Measurements from ENCODE around the gene TRIM69.
A peak's percentile ranks its signal among the peaks of the same experiment; 100 is the strongest.
"Not testable (repeated sequence)": the region's sequence is repeated elsewhere in the genome, so short reads cannot be mapped to it uniquely, and the experiment has no call there.

TRIM69 gene

GRCh38 chr15:44780608-44781007, 44.3 kb downstream of the TRIM69 start:
- Histone ChIP-seq H3K4me1 (ENCODE audit: control insufficient read depth, insufficient read depth, low read length, poor library complexity, severe bottlenecking) (no peaks in the 10 kb centered on the region), H3K9me3 (ENCODE audit: control insufficient read depth, low read length) (no peaks in the 10 kb centered on the region), H3K27me3 (replicated peaks; ENCODE audit: control insufficient read depth, insufficient read depth, low read length, poor library complexity, severe bottlenecking) (no peaks in the 10 kb centered on the region), H3K36me3 (ENCODE audit: control insufficient read depth, insufficient read depth, low read length) (no peaks in the 10 kb centered on the region), H3K27ac (ENCODE audit: insufficient read depth, low read length, poor library complexity, severe bottlenecking) (no peak overlapping the region), H3K4me3 (ENCODE audit: insufficient read depth, low read depth, low read length, poor library complexity, severe bottlenecking) (no peak overlapping the region)
- DNase-seq: no peak

- no peak for DNase-seq
Measured at GRCh38 chr15:44781128-44781810, 44.9 kb downstream of the TRIM69 start.

GRCh38 chr15:44782516-44782915, 46.2 kb downstream of the TRIM69 start:
- no peak for DNase-seq
- no peaks in the 10 kb centered on the region for H3K36me3 ChIP-seq (ENCODE audit: control insufficient read depth, insufficient read depth, low read length)
- H3K27me3 ChIP-seq (replicated peaks; ENCODE audit: control insufficient read depth, insufficient read depth, low read length, poor library complexity, severe bottlenecking): no peaks in the 10 kb centered on the region
- H3K9me3 ChIP-seq (ENCODE audit: control insufficient read depth, low read length): no peaks in the 10 kb centered on the region
- no peak overlapping the region for H3K4me3 ChIP-seq (ENCODE audit: insufficient read depth, low read depth, low read length, poor library complexity, severe bottlenecking)
- no peak overlapping the region for H3K27ac ChIP-seq (ENCODE audit: insufficient read depth, low read length, poor library complexity, severe bottlenecking)
- H3K4me1 ChIP-seq (ENCODE audit: control insufficient read depth, insufficient read depth, low read length, poor library complexity, severe bottlenecking): no peaks in the 10 kb centered on the region

More at GRCh38 chr15:44781128-44781810, 44.9 kb downstream of the TRIM69 start:
- Histone ChIP-seq H3K36me3 (ENCODE audit: control insufficient read depth, insufficient read depth, low read length) (no peaks in the 10 kb centered on the region), H3K27me3 (replicated peaks; ENCODE audit: control insufficient read depth, insufficient read depth, low read length, poor library complexity, severe bottlenecking) (no peaks in the 10 kb centered on the region), H3K4me3 (ENCODE audit: insufficient read depth, low read depth, low read length, poor library complexity, severe bottlenecking) (no peak overlapping the region), H3K4me1 (ENCODE audit: control insufficient read depth, insufficient read depth, low read length, poor library complexity, severe bottlenecking) (no peaks in the 10 kb centered on the region), H3K9me3 (ENCODE audit: control insufficient read depth, low read length) (no peaks in the 10 kb centered on the region), H3K27ac (ENCODE audit: insufficient read depth, low read length, poor library complexity, severe bottlenecking) (no peak overlapping the region)

GRCh38 chr15:44784918-44785274, 48.6 kb downstream of the TRIM69 start:
- not testable (repeated sequence) for H3K27me3 ChIP-seq (replicated peaks; ENCODE audit: control insufficient read depth, insufficient read depth, low read length, poor library complexity, severe bottlenecking); H3K9me3 ChIP-seq (ENCODE audit: control insufficient read depth, low read length); H3K4me1 ChIP-seq (ENCODE audit: control insufficient read depth, insufficient read depth, low read length, poor library complexity, severe bottlenecking); DNase-seq; H3K36me3 ChIP-seq (ENCODE audit: control insufficient read depth, insufficient read depth, low read length)
- Histone ChIP-seq H3K27ac (ENCODE audit: insufficient read depth, low read length, poor library complexity, severe bottlenecking) (peak overlapping the region; percentile 84), H3K4me3 (ENCODE audit: insufficient read depth, low read depth, low read length, poor library complexity, severe bottlenecking) (peak overlapping the region; percentile 71)

- Histone ChIP-seq H3K4me1 (ENCODE audit: control insufficient read depth, insufficient read depth, low read length, poor library complexity, severe bottlenecking) (no peaks in the 10 kb centered on the region), H3K27me3 (replicated peaks; ENCODE audit: control insufficient read depth, insufficient read depth, low read length, poor library complexity, severe bottlenecking) (no peaks in the 10 kb centered on the region), H3K36me3 (ENCODE audit: control insufficient read depth, insufficient read depth, low read length) (no peaks in the 10 kb centered on the region), H3K4me3 (ENCODE audit: insufficient read depth, low read depth, low read length, poor library complexity, severe bottlenecking) (no peak overlapping the region), H3K9me3 (ENCODE audit: control insufficient read depth, low read length) (no peaks in the 10 kb centered on the region), H3K27ac (ENCODE audit: insufficient read depth, low read length, poor library complexity, severe bottlenecking) (no peak overlapping the region)
- DNase-seq: no peak
Measured at GRCh38 chr15:44788748-44789147, 52.4 kb downstream of the TRIM69 start.

GRCh38 chr15:44790215-44790614, 53.9 kb downstream of the TRIM69 start:
- no peak for DNase-seq
- Histone ChIP-seq H3K4me3 (ENCODE audit: insufficient read depth, low read depth, low read length, poor library complexity, severe bottlenecking) (no peak overlapping the region), H3K9me3 (ENCODE audit: control insufficient read depth, low read length) (no peaks in the 10 kb centered on the region), H3K36me3 (ENCODE audit: control insufficient read depth, insufficient read depth, low read length) (no peaks in the 10 kb centered on the region), H3K27ac (ENCODE audit: insufficient read depth, low read length, poor library complexity, severe bottlenecking) (no peak overlapping the region), H3K4me1 (ENCODE audit: control insufficient read depth, insufficient read depth, low read length, poor library complexity, severe bottlenecking) (no peaks in the 10 kb centered on the region), H3K27me3 (replicated peaks; ENCODE audit: control insufficient read depth, insufficient read depth, low read length, poor library complexity, severe bottlenecking) (no peaks in the 10 kb centered on the region)

- H3K27me3 ChIP-seq (replicated peaks; ENCODE audit: control insufficient read depth, insufficient read depth, low read length, poor library complexity, severe bottlenecking): no peaks in the 10 kb centered on the region
- H3K4me1 ChIP-seq (ENCODE audit: control insufficient read depth, insufficient read depth, low read length, poor library complexity, severe bottlenecking): no peaks in the 10 kb centered on the region
- DNase-seq: no peak
- no peaks in the 10 kb centered on the region for H3K36me3 ChIP-seq (ENCODE audit: control insufficient read depth, insufficient read depth, low read length)
- H3K9me3 ChIP-seq (ENCODE audit: control insufficient read depth, low read length): no peaks in the 10 kb centered on the region
- H3K27ac ChIP-seq (ENCODE audit: insufficient read depth, low read length, poor library complexity, severe bottlenecking): no peak overlapping the region
- no peak overlapping the region for H3K4me3 ChIP-seq (ENCODE audit: insufficient read depth, low read depth, low read length, poor library complexity, severe bottlenecking)
Measured at GRCh38 chr15:44790656-44791055, 54.3 kb downstream of the TRIM69 start.

GRCh38 chr15:44792715-44793114, 56.4 kb downstream of the TRIM69 start:
- Histone ChIP-seq H3K27me3 (replicated peaks; ENCODE audit: control insufficient read depth, insufficient read depth, low read length, poor library complexity, severe bottlenecking) (no peaks in the 10 kb centered on the region), H3K27ac (ENCODE audit: insufficient read depth, low read length, poor library complexity, severe bottlenecking) (no peak overlapping the region), H3K4me3 (ENCODE audit: insufficient read depth, low read depth, low read length, poor library complexity, severe bottlenecking) (no peak overlapping the region), H3K36me3 (ENCODE audit: control insufficient read depth, insufficient read depth, low read length) (no peaks in the 10 kb centered on the region), H3K9me3 (ENCODE audit: control insufficient read depth, low read length) (no peaks in the 10 kb centered on the region), H3K4me1 (ENCODE audit: control insufficient read depth, insufficient read depth, low read length, poor library complexity, severe bottlenecking) (no peaks in the 10 kb centered on the region)
- no peak for DNase-seq

GRCh38 chr15:44794072-44794471, 57.7 kb downstream of the TRIM69 start:
- Histone ChIP-seq H3K27ac (ENCODE audit: insufficient read depth, low read length, poor library complexity, severe bottlenecking) (no peak overlapping the region), H3K4me3 (ENCODE audit: insufficient read depth, low read depth, low read length, poor library complexity, severe bottlenecking) (no peak overlapping the region), H3K9me3 (ENCODE audit: control insufficient read depth, low read length) (no peaks in the 10 kb centered on the region), H3K4me1 (ENCODE audit: control insufficient read depth, insufficient read depth, low read length, poor library complexity, severe bottlenecking) (no peaks in the 10 kb centered on the region), H3K36me3 (ENCODE audit: control insufficient read depth, insufficient read depth, low read length) (no peaks in the 10 kb centered on the region), H3K27me3 (replicated peaks; ENCODE audit: control insufficient read depth, insufficient read depth, low read length, poor library complexity, severe bottlenecking) (no peaks in the 10 kb centered on the region)
- no peak for DNase-seq

- no peaks in the 10 kb centered on the region for H3K9me3 ChIP-seq (ENCODE audit: control insufficient read depth, low read length)
- DNase-seq: no peak
- H3K27me3 ChIP-seq (replicated peaks; ENCODE audit: control insufficient read depth, insufficient read depth, low read length, poor library complexity, severe bottlenecking): no peaks in the 10 kb centered on the region
- H3K4me3 ChIP-seq (ENCODE audit: insufficient read depth, low read depth, low read length, poor library complexity, severe bottlenecking): no peak overlapping the region
- H3K36me3 ChIP-seq (ENCODE audit: control insufficient read depth, insufficient read depth, low read length): no peaks in the 10 kb centered on the region
- no peak overlapping the region for H3K27ac ChIP-seq (ENCODE audit: insufficient read depth, low read length, poor library complexity, severe bottlenecking)
- no peaks in the 10 kb centered on the region for H3K4me1 ChIP-seq (ENCODE audit: control insufficient read depth, insufficient read depth, low read length, poor library complexity, severe bottlenecking)
Measured at GRCh38 chr15:44796508-44796907, 60.2 kb downstream of the TRIM69 start.

Measured in effector memory CD4-positive, alpha-beta T cell (primary cell).